ENCODE results near the gene FAM20B. TPM values are rescaled to one million over a fixed set of nuclear protein-coding genes. Genes with fewer than 3 reads are reported as not detected.

Gene FAM20B
- total and polyA plus RNA-seq, 2 experiments from 2014 or later: 5.3 to 22.5 TPM

DNA sequence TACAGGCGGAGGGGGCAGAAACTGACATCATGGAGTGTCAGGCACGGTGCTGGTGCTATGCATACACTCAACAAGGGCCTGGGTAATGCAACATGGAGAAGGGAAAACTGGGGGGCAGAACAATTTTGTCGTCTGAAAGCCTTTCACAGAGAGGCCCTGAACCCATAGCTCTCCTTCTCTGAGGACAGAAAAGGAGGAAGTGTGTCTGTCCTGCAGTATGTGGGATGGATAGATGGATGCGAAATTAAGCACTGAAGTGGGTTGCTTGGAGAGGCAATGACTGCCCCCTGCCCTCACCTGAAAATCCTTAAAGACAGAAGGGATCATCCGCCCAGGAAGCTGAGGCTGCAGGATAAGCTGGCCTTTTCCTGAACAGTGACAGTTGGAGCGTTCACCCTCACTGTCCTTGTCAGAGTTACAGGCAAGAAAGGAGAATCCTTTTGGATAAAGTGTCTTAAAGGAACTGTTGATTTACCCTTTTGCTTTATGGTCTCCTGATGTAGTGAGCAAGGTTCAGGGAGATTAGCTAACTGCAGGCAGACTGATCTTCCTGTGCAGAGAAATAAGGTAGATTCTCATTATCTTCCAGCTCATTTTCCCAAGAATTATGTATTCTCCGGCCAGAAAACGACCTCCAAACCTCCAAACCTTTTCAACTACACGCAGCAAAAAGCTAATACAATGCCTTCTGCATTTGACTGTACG is 1.6 kb upstream of the FAM20B start (continued):
- TF ChIP-seq, protein P1, sequence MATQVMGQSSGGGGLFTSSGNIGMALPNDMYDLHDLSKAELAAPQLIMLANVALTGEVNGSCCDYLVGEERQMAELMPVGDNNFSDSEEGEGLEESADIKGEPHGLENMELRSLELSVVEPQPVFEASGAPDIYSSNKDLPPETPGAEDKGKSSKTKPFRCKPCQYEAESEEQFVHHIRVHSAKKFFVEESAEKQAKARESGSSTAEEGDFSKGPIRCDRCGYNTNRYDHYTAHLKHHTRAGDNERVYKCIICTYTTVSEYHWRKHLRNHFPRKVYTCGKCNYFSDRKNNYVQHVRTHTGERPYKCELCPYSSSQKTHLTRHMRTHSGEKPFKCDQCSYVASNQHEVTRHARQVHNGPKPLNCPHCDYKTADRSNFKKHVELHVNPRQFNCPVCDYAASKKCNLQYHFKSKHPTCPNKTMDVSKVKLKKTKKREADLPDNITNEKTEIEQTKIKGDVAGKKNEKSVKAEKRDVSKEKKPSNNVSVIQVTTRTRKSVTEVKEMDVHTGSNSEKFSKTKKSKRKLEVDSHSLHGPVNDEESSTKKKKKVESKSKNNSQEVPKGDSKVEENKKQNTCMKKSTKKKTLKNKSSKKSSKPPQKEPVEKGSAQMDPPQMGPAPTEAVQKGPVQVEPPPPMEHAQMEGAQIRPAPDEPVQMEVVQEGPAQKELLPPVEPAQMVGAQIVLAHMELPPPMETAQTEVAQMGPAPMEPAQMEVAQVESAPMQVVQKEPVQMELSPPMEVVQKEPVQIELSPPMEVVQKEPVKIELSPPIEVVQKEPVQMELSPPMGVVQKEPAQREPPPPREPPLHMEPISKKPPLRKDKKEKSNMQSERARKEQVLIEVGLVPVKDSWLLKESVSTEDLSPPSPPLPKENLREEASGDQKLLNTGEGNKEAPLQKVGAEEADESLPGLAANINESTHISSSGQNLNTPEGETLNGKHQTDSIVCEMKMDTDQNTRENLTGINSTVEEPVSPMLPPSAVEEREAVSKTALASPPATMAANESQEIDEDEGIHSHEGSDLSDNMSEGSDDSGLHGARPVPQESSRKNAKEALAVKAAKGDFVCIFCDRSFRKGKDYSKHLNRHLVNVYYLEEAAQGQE (IDR thresholded peaks at IDR 0.05; ENCODE audit: unreplicated experiment): no peak
- TF ChIP-seq ZNF331 (CRISPR knock-in tag; IDR thresholded peaks at IDR 0.05; ENCODE audit: low read depth): no peak
- no peak for TF ChIP-seq EZH2 (IDR thresholded peaks at IDR 0.05; ENCODE audit: low read depth, unreplicated experiment)
- no peak for TF ChIP-seq JUNB (IDR thresholded peaks at IDR 0.05; ENCODE audit: unreplicated experiment)
- TF ChIP-seq STAT1 (IDR thresholded peaks at IDR 0.05; ENCODE audit: unreplicated experiment): no peak

DNA sequence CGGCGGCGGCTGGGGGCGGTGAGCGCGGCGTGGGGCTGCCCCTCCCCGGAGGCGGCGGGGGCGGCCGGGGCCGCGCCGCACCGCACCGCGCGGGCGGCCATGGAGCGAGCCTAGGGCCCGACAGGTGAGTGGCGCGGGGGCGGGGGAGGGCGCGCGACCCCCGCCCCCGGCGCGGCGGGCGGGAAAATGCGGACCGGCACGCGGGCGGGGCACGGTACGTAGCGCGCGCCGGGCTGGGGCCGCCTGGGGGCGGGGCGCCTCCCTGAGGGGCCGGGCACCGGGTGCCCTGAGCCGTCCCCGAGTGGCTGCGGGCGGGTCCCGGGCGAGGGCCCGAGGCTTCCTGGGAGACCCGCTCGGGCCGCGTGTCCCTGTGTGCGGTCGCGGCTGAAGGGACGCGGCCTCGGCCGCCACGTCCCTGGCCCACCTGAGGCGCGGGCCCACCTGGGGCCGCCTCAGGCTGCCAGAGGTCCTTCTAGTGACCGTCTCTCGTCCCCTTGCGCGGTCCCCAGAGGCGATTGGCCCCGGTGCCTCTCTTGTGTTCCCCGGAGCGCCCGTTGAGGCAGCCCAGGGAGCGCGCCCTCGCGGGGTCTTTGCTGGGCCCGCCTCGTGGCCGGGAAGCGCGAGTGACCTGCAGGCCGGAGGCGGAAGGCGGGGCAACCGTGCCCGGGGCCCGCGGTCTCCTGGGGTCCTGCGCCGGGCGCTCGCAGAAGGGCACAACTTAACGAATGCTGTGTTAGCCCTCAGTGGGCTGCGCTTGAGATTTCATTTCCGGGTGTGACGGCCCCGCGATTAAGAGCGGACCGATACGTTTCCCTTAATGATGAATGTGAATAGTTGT is 500 bp downstream of the FAM20B start:
- Histone ChIP-seq H3K4me2 (peak overlapping the region; percentile 88), H4K20me1 (replicated peaks; ENCODE audit: insufficient read depth) (peaks cover 2% of the 10 kb centered on the region; the same call in 1 of the 2 replicates), H3K4me3 (peak overlapping the region; percentile 76), H3K9me2 (ENCODE audit: insufficient read depth) (no peaks in the 10 kb centered on the region), H3K36me3 (ENCODE audit: insufficient read depth) (no peaks in the 10 kb centered on the region), H3K4me1 (ENCODE audit: insufficient read depth) (peaks cover 29% of the 10 kb centered on the region), H3K27ac (ENCODE audit: low read depth) (peak overlapping the region; percentile 92; the same call in 1 of the 2 replicates), H2AFZ (peak overlapping the region; percentile 89; the same call in 1 of the 2 replicates), H3F3A (replicated peaks; ENCODE audit: low read depth) (peaks cover 7% of the 10 kb centered on the region), H3K27me3 (ENCODE audit: insufficient read depth) (no peaks in the 10 kb centered on the region; the same call in 1 of the 2 replicates), H3K79me2 (replicated peaks; ENCODE audit: insufficient read depth) (peaks cover 44% of the 10 kb centered on the region)
- peak; percentile 82 for ATAC-seq
- no peaks in the 10 kb centered on the region for H3K9me3 Mint-ChIP-seq
- peaks cover 49% of the 10 kb centered on the region for H3K4me1 Mint-ChIP-seq
- peak; percentile 81 for DNase-seq (ENCODE audit: low spot score)
- peaks cover 4% of the 10 kb centered on the region for H3K27me3 Mint-ChIP-seq (ENCODE audit: insufficient read depth, low read depth, poor library complexity)
- TF ChIP-seq CREB1 (CRISPR knock-in tag; IDR thresholded peaks at IDR 0.05; ENCODE audit: low read depth) (peak; percentile 82), POLR2AphosphoS5 (IDR thresholded peaks at IDR 0.05; ENCODE audit: low read depth) (peak; percentile 65)
- TF ChIP-seq, protein P2, sequence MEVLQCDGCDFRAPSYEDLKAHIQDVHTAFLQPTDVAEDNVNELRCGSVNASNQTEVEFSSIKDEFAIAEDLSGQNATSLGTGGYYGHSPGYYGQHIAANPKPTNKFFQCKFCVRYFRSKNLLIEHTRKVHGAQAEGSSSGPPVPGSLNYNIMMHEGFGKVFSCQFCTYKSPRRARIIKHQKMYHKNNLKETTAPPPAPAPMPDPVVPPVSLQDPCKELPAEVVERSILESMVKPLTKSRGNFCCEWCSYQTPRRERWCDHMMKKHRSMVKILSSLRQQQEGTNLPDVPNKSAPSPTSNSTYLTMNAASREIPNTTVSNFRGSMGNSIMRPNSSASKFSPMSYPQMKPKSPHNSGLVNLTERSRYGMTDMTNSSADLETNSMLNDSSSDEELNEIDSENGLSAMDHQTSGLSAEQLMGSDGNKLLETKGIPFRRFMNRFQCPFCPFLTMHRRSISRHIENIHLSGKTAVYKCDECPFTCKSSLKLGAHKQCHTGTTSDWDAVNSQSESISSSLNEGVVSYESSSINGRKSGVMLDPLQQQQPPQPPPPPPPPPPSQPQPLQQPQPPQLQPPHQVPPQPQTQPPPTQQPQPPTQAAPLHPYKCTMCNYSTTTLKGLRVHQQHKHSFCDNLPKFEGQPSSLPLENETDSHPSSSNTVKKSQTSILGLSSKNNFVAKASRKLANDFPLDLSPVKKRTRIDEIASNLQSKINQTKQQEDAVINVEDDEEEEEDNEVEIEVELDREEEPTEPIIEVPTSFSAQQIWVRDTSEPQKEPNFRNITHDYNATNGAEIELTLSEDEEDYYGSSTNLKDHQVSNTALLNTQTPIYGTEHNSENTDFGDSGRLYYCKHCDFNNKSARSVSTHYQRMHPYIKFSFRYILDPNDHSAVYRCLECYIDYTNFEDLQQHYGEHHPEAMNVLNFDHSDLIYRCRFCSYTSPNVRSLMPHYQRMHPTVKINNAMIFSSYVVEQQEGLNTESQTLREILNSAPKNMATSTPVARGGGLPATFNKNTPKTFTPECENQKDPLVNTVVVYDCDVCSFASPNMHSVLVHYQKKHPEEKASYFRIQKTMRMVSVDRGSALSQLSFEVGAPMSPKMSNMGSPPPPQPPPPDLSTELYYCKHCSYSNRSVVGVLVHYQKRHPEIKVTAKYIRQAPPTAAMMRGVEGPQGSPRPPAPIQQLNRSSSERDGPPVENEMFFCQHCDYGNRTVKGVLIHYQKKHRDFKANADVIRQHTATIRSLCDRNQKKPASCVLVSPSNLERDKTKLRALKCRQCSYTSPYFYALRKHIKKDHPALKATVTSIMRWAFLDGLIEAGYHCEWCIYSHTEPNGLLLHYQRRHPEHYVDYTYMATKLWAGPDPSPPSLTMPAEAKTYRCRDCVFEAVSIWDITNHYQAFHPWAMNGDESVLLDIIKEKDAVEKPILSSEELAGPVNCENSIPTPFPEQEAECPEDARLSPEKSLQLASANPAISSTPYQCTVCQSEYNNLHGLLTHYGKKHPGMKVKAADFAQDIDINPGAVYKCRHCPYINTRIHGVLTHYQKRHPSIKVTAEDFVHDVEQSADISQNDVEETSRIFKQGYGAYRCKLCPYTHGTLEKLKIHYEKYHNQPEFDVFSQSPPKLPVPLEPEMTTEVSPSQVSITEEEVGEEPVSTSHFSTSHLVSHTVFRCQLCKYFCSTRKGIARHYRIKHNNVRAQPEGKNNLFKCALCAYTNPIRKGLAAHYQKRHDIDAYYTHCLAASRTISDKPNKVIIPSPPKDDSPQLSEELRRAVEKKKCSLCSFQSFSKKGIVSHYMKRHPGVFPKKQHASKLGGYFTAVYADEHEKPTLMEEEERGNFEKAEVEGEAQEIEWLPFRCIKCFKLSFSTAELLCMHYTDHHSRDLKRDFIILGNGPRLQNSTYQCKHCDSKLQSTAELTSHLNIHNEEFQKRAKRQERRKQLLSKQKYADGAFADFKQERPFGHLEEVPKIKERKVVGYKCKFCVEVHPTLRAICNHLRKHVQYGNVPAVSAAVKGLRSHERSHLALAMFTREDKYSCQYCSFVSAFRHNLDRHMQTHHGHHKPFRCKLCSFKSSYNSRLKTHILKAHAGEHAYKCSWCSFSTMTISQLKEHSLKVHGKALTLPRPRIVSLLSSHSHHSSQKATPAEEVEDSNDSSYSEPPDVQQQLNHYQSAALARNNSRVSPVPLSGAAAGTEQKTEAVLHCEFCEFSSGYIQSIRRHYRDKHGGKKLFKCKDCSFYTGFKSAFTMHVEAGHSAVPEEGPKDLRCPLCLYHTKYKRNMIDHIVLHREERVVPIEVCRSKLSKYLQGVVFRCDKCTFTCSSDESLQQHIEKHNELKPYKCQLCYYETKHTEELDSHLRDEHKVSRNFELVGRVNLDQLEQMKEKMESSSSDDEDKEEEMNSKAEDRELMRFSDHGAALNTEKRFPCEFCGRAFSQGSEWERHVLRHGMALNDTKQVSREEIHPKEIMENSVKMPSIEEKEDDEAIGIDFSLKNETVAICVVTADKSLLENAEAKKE (CRISPR knock-in tag; IDR thresholded peaks at IDR 0.05): no peak
- no peaks in the 10 kb centered on the region; the same call in 2 of the 3 replicates for H3K36me3 Mint-ChIP-seq (ENCODE audit: low read depth)
- peak overlapping the region; percentile 90 for H3K4me3 Mint-ChIP-seq
- peak overlapping the region; percentile 49 for H3K27ac Mint-ChIP-seq

Data from GM23338 (cell line).